Fibroblast of skin of left biceps (primary cell): ENCODE data around the gene DLGAP1.
A peak's percentile ranks its signal among the peaks of the same experiment; 100 is the strongest.
"Not testable (repeated sequence)": the region's sequence is repeated elsewhere in the genome, so short reads cannot be mapped to it uniquely, and the experiment has no call there.

Source experiments
- DNase-seq, 2 experiments: peaks; one replicate each; pipeline ENCODE4 v3.0.0-alpha.2; 2013; ENCODE audit warnings: low read depth in 2 of 2

The DLGAP1 gene

DNA sequence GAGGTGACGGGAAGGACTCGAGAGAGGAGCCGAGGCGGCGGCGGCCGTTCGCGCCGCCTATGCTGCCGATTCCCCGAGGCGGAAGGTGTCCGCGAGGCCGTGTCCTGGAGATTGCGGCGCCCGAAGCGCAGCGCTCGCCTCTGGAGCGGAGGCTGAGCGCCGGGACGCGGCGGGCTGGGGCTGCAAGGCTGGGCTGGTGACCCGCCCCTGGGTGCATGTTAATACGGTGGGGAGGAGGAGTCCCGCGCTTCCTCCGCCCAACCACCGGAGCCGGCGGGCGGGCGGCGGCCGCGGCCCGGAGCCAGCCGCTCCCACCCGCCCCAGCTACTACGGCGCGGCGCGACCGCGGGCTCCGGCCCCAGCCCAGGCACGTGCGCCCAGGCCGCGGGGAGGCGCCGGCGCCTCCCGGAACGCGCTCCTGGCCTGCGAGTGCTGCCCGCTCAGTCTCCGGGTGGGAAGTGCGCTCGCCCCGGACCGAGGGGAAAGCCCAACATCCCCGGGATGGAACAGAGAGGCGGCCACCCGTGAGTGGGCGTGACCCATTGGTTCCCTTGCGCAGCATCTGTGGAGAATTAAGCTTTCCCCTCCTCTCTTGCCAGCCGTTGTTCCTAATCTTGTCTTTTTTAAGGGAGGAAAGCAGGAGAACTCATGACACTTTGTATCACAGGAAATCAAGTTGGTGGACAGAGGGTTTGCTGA is at the start of gene DLGAP1:
Gene DLGAP1 (minus strand): TSS at position 195 of the 699 bp plus-strand sequence.
- no peak for DNase-seq

DNA sequence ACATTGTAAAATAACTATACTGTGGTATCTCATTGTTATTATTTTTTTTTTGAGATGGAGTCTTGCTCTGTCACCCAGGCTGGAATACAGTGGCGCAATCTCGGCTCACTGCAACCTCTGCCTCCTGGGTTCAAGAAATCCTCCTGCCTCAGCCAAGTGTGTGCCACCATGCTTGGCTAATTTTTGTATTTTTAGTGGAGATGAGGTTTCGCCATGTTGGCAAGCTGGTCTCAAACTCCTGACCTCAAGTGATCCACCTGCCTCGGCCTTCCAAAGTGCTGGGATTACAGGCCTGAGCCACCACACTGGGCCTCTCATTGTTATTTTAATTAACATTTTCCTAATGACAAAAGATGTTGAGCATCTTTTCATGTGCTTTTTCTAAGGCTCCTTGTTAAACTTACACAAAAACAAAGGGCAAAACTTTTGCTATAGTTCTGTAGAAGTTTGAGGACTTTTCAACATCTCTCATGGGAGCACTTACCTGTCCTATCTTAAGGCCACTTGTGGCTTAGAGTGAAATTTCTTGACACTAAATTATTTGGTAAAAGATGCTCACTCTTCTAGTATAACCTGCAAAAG is 39.7 kb upstream of the DLGAP1 start:
- not testable (repeated sequence) for DNase-seq

DNA sequence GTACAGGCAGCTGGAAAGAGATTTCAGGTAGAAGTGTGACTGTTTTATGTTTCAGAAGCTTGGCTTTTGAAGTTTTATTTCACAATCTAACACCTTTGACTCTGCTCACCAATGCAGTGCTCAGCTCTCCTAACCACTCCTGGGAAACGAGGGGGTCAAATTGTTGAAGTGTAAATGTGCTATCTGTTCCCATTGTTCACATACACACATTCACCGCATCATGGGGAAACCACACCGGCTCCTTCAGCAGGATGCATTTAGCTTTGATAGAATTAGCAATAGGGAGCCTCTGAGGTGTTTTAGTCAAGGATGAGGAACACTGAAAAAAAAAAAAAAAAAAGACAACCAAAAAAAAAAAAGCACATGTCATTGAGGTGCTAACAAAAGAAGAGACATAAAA is 13.4 kb upstream of the DLGAP1 start:
- no peak for DNase-seq

DNA sequence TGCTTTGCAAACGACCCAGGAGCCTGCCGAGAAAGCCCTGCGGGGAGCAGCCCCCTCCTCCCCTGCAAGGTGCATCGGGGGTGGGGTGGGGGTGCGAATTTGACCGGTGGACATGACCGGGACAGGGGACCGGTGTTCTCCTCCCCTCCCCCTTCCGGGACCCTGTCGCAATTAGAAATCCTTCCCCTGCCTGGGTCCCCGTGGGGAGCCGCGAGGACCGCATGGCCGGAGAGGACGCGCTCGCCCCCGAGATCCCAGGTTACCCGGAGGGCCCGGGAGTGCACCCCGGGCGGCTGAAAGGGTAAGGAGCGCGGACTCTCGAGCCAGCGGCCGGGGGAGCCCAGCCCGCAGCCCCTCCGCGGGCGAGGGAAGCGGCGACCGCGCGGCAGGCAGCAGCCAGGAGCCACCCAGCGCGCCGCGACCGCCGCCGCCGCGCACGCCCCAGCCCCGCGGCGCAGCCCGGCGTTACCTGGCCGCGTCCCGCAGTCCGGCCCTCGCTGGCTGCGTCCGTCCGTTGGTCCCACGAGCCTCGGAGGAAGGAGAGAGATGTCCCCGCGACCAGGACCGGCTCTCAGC is 482 bp downstream of the DLGAP1 start:
- DNase-seq, result no peak

DNA sequence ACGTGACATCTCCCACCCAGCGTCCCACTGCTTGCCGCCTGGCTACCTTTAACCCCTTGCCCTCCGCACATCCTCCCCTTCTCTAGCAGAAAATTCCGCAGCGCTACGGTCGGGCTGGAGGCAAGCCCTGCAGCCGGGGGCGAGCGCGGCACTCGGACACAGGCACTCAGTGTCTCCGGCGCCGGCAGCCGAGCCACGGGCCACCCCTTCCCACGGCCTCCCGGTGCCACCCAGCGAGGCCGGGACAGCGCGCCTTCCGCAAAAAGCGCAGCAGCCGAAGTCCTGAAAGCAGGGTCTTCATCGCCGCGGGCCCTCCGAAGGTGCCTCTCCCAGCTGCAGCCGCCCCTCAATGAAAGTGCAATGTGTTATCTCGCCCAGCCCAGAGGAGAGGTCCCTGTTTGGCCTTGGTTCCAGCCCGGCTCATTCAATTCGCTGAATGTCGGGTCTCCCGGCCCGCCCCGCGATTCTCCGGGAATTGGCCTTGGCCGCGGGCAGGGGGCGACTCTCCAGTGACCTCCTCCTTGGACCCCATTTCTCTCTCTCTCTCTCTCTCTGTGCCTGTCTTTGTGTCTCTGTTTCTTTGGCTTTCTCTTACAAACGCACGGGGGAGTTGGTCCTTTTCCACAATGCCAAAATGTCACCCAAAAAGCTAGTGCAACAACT is 1.1 kb downstream of the DLGAP1 start:
- DNase-seq, result no peak

DNA sequence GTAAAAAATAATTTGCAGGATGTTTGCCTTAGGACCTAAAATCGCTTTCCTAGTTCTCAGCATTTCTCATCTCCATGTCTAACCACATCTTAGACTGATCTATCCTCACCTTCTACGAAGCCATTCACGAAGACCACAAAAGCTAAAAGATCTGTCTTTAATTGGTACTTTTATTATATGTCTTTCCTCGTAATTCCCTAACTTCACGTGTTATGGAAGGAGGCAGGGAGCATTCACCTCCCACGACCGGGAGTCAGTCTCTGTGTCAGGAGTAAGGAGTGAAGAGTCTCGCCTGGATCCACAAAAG is 1.6 kb downstream of the DLGAP1 start:
- DNase-seq, result no peak

DNA sequence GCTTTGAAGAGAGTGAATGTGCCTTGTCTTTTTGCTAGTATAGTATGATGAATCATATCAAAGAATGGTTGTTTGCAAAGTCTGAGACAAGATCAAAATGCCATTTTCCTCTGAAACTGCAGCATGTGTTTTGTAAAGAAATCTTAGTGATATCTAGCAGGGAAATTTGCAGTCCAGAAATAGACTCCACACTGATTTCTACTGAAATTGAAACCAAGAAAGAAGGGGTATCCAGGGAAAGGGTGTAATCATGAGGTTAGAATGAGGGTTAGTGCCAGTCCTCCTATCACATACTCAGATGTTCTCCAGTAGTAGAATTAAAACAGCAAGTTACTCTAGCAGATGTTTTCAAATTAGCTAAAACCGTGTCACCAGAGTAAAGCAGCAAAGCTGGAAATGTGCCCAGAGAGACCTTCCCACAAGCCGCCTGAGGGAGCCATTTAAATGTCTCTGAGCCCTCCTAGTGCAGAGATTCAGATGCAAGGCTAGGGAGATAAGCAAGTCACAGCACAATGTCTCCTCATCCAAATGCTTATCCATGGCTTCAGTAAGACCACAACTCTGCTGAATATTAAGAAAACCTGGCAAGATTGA is 4.9 kb downstream of the DLGAP1 start:
- DNase-seq, result no peak

DNA sequence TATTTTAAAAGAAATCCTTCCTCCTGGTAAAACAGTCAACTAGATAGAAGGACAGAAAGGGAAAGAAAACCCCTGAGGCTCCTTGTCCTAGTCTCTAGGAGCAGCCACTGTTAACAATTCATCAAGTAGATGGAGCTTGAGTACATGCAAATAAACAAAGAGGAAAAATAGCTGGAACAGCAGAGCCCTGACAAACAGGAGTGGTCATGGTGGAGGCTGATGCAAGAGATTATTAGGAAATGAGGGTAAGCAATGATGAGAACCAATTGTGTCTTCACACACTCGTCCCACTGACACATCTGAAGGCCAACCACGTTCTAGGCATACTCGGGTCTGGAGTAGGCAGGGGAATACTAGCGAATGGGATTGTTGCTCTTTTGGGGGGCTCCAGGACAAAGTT is 9.2 kb downstream of the DLGAP1 start:
- no peak for DNase-seq

DNA sequence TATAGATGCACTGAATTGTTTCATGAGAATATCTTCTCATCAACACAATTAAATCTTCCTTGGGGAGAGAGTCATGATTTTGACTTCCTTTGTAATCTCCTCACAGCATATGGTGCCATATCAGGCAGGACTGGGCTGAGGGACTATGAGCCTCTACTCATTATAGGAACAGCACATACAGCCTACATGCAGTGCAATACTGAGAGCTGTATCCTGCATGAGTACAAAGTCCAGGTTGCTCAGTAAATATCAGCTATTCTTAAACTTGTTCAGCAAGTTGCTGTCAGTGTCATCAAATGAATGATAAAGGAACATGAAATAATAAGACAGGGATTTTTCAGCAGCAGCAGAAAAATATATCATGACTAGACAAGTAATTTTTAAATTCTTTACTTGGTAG is 10.8 kb downstream of the DLGAP1 start:
- DNase-seq, result no peak

DNA sequence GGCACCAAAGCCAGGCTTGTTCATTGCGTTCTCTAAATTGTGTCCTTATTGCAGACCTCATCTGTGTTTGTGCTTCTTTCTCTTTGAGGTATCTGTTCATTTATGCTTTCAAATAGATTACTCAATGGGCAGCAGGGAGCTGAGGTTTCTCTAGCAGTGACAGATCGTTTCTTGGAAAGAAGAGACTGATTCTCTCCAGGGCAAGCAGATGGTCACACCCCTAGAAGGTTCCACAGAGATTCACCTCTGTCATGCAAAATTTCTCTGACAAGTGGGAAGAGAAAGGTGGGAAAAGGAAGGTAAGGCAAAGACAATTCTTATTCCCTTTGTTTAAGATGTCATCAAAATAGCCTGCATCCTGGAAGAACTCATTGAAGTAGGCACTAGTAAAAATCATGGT is 14.0 kb downstream of the DLGAP1 start:
- DNase-seq, result no peak

DNA sequence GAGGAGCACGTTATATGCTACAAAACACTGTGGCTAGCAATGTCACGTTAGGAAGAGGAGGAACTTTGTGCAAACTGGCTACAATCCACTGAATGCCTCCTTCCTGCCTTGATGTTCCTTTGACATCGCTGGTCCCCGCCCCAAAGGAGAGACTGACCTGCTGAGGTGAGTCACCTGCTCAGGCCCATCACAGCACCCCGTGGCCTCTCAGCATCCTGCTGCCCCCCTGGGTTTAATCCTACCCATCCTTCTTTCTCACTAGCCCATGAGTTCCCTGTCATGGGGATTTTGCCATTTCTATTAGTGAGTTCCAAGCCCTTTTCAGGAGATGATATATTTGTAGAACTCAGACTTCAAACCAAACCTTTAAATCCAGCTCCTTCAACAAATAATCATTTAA is 16.2 kb downstream of the DLGAP1 start:
- no peak for DNase-seq

DNA sequence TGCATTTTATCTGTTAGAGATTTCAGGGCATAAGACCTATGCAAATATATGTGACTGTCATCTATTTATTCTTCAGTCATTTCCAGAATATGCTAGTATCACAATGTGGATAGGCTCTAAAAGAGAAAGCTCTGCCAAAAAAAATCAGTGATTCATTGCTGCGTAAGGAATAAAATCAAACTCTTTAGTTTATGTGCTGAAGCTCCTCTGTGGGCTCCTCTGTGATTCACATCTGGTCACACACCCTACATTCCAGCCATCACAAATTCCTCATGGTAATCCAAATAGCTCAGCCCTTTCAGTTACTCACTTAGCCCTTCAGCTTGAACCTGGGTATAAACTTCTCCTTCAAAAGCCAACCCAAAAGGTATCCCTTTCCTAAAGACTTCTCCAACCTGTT is 21.4 kb downstream of the DLGAP1 start:
- peak; percentile 15 to 20 for DNase-seq

DNA sequence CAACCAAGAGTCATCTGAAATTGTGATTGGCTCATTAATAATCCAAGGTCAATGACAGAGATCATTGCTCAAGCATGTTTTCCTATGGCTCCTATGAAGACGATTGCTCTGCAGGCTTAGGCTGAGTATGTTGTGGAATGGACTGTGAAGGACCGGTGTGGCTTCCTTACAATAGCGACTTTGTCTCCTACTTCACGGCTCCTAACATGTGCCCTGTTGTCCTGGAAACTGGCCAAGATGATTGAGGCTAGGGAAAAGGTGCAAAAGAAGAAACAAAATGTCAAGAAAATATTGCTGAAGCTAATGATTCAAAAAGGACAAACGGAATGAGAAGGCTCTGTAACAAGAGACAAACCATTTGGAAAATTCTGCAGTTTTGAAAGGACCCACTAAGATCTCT is 24.3 kb downstream of the DLGAP1 start:
- no peak for DNase-seq

DNA sequence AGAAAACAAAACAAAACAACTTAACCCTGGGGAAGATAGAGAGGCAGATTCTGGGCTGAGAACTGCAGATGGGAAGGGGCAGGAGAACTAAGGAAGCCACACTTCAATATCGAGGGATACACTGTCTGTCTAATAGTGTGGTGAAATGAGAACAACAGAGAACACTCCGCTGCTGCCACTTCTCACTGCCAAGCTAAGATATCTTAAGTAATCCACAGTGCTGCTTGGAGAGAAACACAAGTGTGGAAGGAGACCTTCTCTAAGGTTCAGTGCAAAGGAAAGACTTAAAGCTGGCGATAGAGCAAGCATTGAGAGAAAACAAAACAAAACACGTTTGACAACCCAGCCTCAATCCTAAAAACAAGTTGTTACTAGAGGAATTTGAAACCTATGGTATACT is 37.4 kb downstream of the DLGAP1 start:
- no peak for DNase-seq

DNA sequence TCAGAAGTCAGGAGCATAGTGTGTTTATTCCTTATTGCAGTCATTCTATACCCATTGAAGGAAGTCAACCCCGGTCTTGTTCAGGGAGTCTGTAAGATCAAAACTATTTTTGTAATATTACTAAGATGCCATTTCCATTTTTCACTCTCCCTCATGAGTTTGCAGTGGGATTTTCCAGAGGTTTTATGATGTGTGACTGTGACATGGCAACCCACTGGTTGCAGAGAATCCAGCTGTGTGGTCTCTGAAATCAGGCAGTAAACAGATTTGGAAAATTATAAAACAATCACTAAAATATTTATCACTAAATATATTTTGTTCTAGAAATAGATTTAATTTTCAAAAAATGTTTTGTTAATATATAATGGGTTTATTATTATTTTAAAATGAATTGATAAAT is 38.1 kb downstream of the DLGAP1 start:
- DNase-seq, result no peak

DNA sequence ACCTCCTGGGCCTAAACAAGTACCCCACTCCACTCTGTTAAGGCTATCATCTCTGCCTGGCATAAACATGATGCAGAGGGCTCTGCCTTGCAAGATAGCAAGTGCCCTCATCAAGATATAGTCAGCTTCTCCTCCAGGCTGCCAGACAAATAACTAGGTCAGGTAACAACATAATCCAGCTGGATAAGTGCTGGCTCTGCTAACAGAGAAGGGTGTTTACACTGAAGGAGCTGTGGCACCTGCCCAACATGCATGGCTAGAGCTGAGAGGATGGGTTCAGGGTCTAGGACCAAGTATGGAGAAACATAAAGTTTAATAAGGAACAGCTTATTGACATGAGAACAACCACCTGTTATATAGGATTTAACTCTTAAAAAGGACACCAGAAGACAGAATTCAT is 42.8 kb downstream of the DLGAP1 start:
- no peak for DNase-seq

DNA sequence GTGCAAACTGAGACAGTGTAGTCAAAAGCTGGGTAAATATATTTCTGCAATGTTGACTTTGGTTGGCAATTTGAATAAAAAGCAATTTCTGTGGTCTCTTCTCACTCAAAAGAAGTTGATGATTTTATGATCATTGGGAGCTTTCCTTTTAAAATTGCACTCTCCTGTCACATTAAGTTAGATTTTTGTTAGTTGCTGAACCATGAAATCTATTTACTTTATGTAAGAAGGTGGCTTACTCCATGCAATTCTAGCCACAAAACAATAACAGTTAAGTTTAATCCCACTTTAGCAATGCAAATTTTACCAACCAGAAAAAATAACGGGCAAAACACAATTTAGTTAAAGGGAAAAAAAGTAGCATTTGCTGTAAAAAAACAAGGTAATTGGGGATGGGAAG is 48.3 kb downstream of the DLGAP1 start:
- DNase-seq, result no peak

DNA sequence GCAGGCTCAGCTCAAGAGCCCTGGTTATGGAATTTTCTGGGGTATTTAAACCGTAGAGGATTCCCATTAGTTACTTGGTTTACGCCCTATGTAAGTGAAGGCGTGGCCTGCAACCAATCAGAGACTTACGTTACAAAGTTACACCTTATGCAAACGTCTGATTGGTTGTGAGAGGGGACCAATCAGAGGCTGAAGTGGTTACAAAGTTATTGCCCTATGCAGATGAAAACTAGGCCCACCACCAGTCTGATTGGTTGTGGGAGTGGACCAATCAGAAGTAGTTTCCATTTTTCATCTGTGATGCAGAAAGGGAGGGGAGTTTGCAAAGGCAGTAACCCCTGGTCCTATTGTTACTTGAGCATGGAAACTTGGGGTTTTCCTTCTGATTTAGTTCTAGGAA is 49.1 kb downstream of the DLGAP1 start:
- DNase-seq, result no peak

DNA sequence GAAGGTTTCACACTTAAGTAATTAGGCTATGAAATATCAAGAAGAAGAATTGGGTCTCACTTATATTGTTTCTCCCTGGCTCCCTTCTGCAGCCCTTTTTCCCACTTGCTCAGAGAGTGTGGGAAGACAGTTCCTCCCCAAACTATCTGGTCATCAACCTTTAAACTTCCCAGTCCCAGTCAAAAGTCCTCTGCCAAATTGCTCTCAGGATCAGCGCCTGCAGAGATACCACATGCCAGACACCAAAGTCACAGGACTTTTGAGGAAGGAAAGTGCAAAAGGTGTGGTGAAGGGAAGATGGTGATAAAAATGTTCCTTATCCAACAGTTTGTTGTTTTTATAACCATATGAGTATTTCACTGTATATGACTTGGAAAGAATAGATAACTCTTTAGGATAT is 51.3 kb downstream of the DLGAP1 start:
- no peak for DNase-seq

DNA sequence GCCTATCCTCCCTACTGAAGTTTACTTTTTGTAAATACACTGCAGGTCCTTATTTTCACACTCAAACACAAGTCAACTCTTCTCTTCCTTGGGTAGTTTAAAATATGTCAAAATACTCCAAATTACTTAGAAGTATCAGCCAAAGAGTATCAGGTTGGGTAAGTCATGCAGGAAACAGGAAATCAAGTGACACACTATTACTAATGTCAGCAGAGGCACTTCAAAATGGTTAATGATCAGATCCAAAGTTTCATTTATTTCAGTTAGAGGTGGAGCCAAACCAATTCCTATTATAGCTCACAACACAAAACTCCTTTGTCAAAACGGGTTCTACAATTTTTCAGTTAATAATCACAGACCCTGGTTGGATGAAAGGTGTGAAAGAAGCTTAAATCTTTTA is 54.2 kb downstream of the DLGAP1 start:
- no peak for DNase-seq

DNA sequence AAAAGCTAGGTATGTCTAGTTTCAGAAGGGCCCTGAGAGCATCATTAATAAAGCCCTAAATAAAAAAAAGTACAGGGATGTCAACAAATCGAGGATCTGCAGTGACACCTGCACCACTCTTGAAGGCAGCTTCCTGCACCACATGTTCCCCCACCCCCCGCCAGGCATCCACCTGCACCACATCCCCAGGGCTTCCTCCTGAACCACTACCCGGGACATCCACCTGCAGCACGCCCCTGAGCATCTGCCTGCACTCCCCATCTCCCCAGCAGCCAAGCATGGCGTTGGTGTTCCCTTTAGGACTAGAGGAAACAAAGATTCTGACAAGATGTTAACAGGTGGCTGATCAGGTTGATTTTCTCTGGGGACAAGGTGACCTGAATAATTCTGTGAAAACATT is 55.2 kb downstream of the DLGAP1 start:
- DNase-seq, result no peak

DNA sequence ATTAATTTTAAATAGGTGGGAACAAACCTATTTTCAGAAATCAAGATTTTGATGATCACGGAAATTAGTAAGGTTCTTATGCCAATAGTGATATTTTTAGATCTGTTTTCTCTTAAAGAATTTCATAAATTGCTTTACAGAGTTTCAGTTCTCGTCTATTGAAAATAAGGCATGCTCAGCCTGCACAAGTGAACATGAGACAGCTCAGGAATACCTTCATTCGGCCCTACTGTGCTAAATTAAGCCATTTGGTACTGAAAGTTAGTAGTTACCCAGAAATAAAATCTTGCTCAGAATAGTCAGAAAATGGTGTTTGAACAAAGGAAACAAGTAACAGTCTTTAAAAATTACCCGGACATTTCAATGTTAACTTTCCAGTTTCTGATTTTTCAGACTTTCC is 60.4 kb downstream of the DLGAP1 start:
- no peak for DNase-seq

DNA sequence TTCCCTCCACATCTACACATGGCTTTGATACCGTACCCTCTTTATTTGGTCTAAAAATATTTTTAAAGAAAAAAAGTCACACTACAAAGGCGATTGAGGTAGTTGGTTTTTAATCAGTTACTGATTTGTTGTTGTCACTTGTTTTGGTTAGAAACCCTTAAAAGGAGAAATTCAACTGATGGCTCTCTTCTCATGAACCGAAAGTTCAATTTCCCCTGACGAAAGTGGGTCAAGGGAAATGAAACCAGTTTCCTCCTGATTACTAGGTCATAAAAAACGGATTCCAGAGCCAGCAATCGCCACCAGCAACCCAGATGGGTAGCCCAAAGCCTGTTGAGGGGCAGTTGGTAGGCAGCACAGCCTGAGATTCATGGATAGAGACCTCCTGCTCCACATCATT is 63.2 kb downstream of the DLGAP1 start:
- DNase-seq, result no peak
